Stimulated activated CD8-positive, alpha-beta memory T cell treated with anti-CD3 and anti-CD28 coated beads, Interleukin-4, amount 100 ng/mL, for 4 hours (primary cell): Measurements from ENCODE around the gene GGA1.

Experiments
- DNase-seq, 2 donors: peaks; one replicate each; pipeline ENCODE4 v3.0.0-alpha.2; 2020; ENCODE audit warnings: low read depth in 2 of 2, low spot score in 1 of 2

The GGA1 gene

GRCh38 chr22:37608477-37609239 is at the start of gene GGA1:
TSS of gene GGA1 (plus strand) at chr22:37608834. CDS start at chr22:37608861, 27 bp downstream.
- DNase-seq: peak; percentile 85 to 93

- no peak for DNase-seq
These were observed 49.1 kb upstream of the GGA1 start for GRCh38 chr22:37559521-37559900.

- DNase-seq: no peak
These were observed 48.6 kb upstream of the GGA1 start, which contains the start of gene CDC42EP1 for GRCh38 chr22:37559901-37560607. TSS of gene CDC42EP1 (plus strand) at chr22:37560480. CDS start at chr22:37566350, 5,870 bp downstream.

- no peak for DNase-seq
These were observed 47.9 kb upstream of the GGA1 start for GRCh38 chr22:37560608-37561211.

- peak; percentile 58 to 65 for DNase-seq
These were observed 47.2 kb upstream of the GGA1 start for GRCh38 chr22:37561212-37562048.

GRCh38 chr22:37562049-37562875 is 46.4 kb upstream of the GGA1 start:
- DNase-seq: no peak

GRCh38 chr22:37563153-37564081 is 45.2 kb upstream of the GGA1 start:
- DNase-seq: no peak

- DNase-seq: no peak
These were observed 44.4 kb upstream of the GGA1 start for GRCh38 chr22:37564111-37564711.

GRCh38 chr22:37565830-37566229 is 42.8 kb upstream of the GGA1 start:
- no peak for DNase-seq

- peak in 1 of 2 donors; percentile 30 for DNase-seq
These were observed 42.3 kb upstream of the GGA1 start for GRCh38 chr22:37566329-37566837.

- DNase-seq: peak; percentile 74 to 86
These were observed 41.5 kb upstream of the GGA1 start for GRCh38 chr22:37566903-37567798.

- no peak for DNase-seq
These were observed 40.6 kb upstream of the GGA1 start for GRCh38 chr22:37568012-37568411.

- DNase-seq: no peak
These were observed 40.1 kb upstream of the GGA1 start for GRCh38 chr22:37568448-37569008.

- no peak for DNase-seq
These were observed 39.4 kb upstream of the GGA1 start for GRCh38 chr22:37569009-37569920.

- DNase-seq: no peak
These were observed 38.5 kb upstream of the GGA1 start for GRCh38 chr22:37569921-37570660.

- no peak for DNase-seq
These were observed 38.0 kb upstream of the GGA1 start for GRCh38 chr22:37570661-37570976.
